H1 (cell line): ENCODE data around the gene IQCE.

Experiments used
- EP300 ChIP-seq, 2 experiments: IDR thresholded peaks; 1 replicate in 1 of 2; 2 replicates in 1 of 2; pipeline ENCODE4 v1.6.1; 2011 to 2012; ENCODE audit warnings: low read depth in 2 of 2, low read length in 2 of 2, mild to moderate bottlenecking in 2 of 2, borderline replicate concordance in 1 of 2, inconsistent platforms in 1 of 2, moderate library complexity in 1 of 2
- EZH2 ChIP-seq: fragments of 200-600 bp; sonication (generic); IDR thresholded peaks from 2 replicates; pipeline ENCODE4 v1.7.1; 2012; ENCODE audit warnings: low read depth, mild to moderate bottlenecking, moderate library complexity, low read length, inconsistent platforms; ENCODE audit not compliant: severe bottlenecking
- JUND ChIP-seq: IDR thresholded peaks from 2 replicates; pipeline ENCODE4 v1.6.1; 2011; ENCODE audit warnings: mild to moderate bottlenecking, improper control_type of control experiment, low read length
- POLR2AphosphoS5 ChIP-seq: IDR thresholded peaks from 2 replicates; pipeline ENCODE4 v1.6.1; 2011; ENCODE audit warnings: low read depth, low read length
- RXRA ChIP-seq: IDR thresholded peaks from 2 replicates; pipeline ENCODE4 v1.6.1; 2011; ENCODE audit warnings: low read depth, mild to moderate bottlenecking, low read length, moderate library complexity; ENCODE audit not compliant: insufficient read depth
- TAF1 ChIP-seq: IDR thresholded peaks from 2 replicates; pipeline ENCODE4 v1.6.1; 2011; ENCODE audit warnings: mild to moderate bottlenecking, low read depth, low read length
- TF ChIP-seq, protein P1 (sequence below), 3 experiments: IDR thresholded peaks; 1 replicate in 2 of 3; 2 replicates in 1 of 3; pipeline versions ENCODE4 v1.5.1 to v1.6.1; 2011; ENCODE audit warnings: low read length in 3 of 3, mild to moderate bottlenecking in 3 of 3, inconsistent platforms in 2 of 3, low read depth in 1 of 3, moderate library complexity in 1 of 3; ENCODE audit not compliant: insufficient read depth in 1 of 3; ENCODE audit errors: control extremely low read depth in 1 of 3

DNA sequence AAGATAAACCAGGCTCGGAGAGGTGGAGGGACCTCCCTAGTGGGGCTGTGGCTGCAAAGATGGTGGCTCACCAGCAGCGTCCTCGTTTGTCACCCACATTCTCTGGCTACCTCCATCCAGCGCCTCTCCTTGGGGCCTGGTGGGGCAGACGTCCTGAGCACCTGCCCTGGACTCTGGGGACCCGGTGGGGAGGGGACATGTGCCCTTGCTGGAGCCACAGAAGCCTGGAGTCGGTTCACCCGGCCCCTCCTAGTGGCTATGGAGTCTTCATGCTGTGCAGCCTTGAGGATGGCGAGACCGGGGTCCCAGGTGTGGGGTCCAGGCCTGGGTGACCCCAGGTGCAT lies 87.5 kb downstream of the IQCE start:
- TF ChIP-seq EZH2 (no peak), POLR2AphosphoS5 (no peak), JUND (no peak), TAF1 (no peak), EP300 (IDR thresholded peaks at IDR 0.05; ENCODE audit: borderline replicate concordance in 1 of 2, low read depth in 2 of 2, low read length in 2 of 2) (no peak), RXRA (no peak)
- TF ChIP-seq, protein P1, sequence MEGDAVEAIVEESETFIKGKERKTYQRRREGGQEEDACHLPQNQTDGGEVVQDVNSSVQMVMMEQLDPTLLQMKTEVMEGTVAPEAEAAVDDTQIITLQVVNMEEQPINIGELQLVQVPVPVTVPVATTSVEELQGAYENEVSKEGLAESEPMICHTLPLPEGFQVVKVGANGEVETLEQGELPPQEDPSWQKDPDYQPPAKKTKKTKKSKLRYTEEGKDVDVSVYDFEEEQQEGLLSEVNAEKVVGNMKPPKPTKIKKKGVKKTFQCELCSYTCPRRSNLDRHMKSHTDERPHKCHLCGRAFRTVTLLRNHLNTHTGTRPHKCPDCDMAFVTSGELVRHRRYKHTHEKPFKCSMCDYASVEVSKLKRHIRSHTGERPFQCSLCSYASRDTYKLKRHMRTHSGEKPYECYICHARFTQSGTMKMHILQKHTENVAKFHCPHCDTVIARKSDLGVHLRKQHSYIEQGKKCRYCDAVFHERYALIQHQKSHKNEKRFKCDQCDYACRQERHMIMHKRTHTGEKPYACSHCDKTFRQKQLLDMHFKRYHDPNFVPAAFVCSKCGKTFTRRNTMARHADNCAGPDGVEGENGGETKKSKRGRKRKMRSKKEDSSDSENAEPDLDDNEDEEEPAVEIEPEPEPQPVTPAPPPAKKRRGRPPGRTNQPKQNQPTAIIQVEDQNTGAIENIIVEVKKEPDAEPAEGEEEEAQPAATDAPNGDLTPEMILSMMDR (IDR thresholded peaks at IDR 0.05; ENCODE audit: control extremely low read depth in 1 of 3, insufficient read depth in 1 of 3, low read depth in 1 of 3, low read length in 3 of 3) = no peak
